ENCODE measurements around the gene SPPL2C.

SPPL2C gene

DNA sequence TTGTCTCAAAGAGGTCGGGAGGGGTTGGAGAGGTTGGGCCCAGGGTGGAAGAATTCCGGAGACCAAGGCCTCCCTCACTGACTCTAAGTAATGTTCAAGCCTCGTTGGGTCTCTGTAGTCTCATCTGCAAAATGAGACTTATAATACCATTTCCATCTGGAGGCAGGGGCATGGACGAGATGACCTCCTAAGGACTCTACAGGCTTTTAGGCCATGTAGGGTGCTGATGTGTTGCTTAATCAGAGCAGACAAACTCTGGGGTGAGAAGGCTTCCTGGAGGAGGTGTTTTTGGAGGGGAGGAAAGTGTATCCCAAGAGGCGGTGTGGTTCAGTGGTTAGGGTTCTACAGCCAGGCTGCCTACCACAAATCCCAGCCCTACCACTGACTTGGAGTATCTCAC is 3.1 kb downstream of the SPPL2C start:
- H3K27me3 ChIP-seq (ENCODE audit: insufficient read depth, low read depth): peaks cover 6% of the 10 kb centered on the region; the same call in 1 of the 2 replicates
- H3K27ac ChIP-seq: no peak overlapping the region
- TF ChIP-seq, protein P1, sequence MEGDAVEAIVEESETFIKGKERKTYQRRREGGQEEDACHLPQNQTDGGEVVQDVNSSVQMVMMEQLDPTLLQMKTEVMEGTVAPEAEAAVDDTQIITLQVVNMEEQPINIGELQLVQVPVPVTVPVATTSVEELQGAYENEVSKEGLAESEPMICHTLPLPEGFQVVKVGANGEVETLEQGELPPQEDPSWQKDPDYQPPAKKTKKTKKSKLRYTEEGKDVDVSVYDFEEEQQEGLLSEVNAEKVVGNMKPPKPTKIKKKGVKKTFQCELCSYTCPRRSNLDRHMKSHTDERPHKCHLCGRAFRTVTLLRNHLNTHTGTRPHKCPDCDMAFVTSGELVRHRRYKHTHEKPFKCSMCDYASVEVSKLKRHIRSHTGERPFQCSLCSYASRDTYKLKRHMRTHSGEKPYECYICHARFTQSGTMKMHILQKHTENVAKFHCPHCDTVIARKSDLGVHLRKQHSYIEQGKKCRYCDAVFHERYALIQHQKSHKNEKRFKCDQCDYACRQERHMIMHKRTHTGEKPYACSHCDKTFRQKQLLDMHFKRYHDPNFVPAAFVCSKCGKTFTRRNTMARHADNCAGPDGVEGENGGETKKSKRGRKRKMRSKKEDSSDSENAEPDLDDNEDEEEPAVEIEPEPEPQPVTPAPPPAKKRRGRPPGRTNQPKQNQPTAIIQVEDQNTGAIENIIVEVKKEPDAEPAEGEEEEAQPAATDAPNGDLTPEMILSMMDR (conservative IDR thresholded peaks at IDR 0.05; ENCODE audit: low read depth, low read length): no peak
- H3K4me2 ChIP-seq: no peak overlapping the region
- no peak overlapping the region for H3K9ac ChIP-seq
- H3K4me1 ChIP-seq (ENCODE audit: low read depth, poor library complexity, severe bottlenecking): no peaks in the 10 kb centered on the region
- no peak overlapping the region for H3K4me3 ChIP-seq (IDR thresholded peaks at IDR 0.05; ENCODE audit: insufficient read depth, low read depth, low read length)
- no peak overlapping the region for H2AFZ ChIP-seq (ENCODE audit: low read depth)
- no peaks in the 10 kb centered on the region for H3K79me2 ChIP-seq (ENCODE audit: insufficient read depth, low read depth)
- no peaks in the 10 kb centered on the region for H4K20me1 ChIP-seq (ENCODE audit: insufficient read depth)
- no peaks in the 10 kb centered on the region for H3K36me3 ChIP-seq (ENCODE audit: insufficient read depth)

DNA sequence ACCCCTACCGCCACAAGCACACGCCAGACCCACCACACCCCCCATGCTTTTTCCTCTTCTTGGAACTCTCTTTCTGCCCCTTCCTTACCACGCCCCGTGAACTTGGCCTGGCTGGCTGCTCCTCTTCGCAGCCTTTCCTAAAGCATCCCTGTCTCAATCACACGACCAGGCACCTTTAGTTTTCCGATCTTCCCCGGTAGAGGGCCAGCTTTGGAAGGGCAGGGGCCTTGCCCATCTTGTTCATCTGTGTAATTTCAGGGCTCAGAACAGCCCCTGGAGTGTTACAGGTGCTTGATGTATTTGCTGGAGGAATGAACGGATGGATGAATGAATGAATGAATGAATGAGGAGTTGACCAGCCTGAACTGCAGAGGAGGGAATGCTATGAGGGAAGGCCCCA is 3.7 kb downstream of the SPPL2C start:
- peaks cover 6% of the 10 kb centered on the region; the same call in 1 of the 2 replicates for H3K27me3 ChIP-seq (ENCODE audit: insufficient read depth, low read depth)
- H2AFZ ChIP-seq (ENCODE audit: low read depth): no peak overlapping the region
- no peaks in the 10 kb centered on the region for H3K79me2 ChIP-seq (ENCODE audit: insufficient read depth, low read depth)
- no peaks in the 10 kb centered on the region for H3K36me3 ChIP-seq (ENCODE audit: insufficient read depth)
- TF ChIP-seq, protein P1 (conservative IDR thresholded peaks at IDR 0.05; ENCODE audit: low read depth, low read length): no peak
- H3K9ac ChIP-seq: no peak overlapping the region
- H3K27ac ChIP-seq: no peak overlapping the region
- H4K20me1 ChIP-seq (ENCODE audit: insufficient read depth): no peaks in the 10 kb centered on the region
- H3K4me1 ChIP-seq (ENCODE audit: low read depth, poor library complexity, severe bottlenecking): no peaks in the 10 kb centered on the region
- no peak overlapping the region for H3K4me3 ChIP-seq (IDR thresholded peaks at IDR 0.05; ENCODE audit: insufficient read depth, low read depth, low read length)
- no peak overlapping the region for H3K4me2 ChIP-seq

DNA sequence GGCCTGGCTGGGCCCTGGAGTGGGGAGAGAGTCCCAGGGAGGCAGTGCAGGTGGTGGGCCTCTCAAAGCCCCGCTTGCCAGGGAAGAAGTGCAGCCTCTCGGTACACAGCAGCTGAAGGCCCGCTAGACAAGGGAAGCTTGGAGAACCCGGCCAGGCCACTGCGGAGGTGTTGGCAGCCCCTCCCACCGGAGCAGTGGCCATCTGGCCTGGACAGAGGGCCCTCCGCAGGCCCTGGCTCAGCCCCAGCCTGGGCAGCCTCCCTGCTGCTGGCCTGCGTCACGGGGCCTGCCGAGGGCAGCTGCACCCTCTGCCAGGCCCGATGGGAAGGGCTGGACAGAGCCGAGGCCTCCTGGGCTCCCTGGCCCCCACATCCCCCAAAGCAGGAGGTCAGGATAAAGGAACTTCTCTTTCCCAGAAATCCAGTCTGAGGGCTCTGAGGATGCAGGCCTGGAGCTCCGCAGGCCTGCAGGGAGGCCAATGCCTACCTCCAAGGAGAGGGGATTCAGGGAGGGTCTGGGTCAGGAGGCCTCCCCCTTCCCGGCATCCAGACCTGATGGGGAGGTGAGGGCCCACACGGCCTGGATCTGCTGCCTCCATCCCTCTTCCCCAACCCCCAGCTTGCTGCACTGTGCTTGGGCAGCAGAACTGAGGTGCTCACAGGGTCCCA is 4.3 kb downstream of the SPPL2C start:
- Histone ChIP-seq H3K4me2 (no peak overlapping the region), H3K27me3 (ENCODE audit: insufficient read depth, low read depth) (peaks cover 6% of the 10 kb centered on the region; the same call in 1 of the 2 replicates), H3K79me2 (ENCODE audit: insufficient read depth, low read depth) (no peaks in the 10 kb centered on the region), H3K27ac (no peak overlapping the region), H3K9ac (no peak overlapping the region), H4K20me1 (ENCODE audit: insufficient read depth) (no peaks in the 10 kb centered on the region), H2AFZ (ENCODE audit: low read depth) (no peak overlapping the region), H3K36me3 (ENCODE audit: insufficient read depth) (no peaks in the 10 kb centered on the region), H3K4me1 (ENCODE audit: low read depth, poor library complexity, severe bottlenecking) (no peaks in the 10 kb centered on the region), H3K4me3 (IDR thresholded peaks at IDR 0.05; ENCODE audit: insufficient read depth, low read depth, low read length) (no peak overlapping the region)
- TF ChIP-seq, protein P1 (conservative IDR thresholded peaks at IDR 0.05; ENCODE audit: low read depth, low read length): no peak

DNA sequence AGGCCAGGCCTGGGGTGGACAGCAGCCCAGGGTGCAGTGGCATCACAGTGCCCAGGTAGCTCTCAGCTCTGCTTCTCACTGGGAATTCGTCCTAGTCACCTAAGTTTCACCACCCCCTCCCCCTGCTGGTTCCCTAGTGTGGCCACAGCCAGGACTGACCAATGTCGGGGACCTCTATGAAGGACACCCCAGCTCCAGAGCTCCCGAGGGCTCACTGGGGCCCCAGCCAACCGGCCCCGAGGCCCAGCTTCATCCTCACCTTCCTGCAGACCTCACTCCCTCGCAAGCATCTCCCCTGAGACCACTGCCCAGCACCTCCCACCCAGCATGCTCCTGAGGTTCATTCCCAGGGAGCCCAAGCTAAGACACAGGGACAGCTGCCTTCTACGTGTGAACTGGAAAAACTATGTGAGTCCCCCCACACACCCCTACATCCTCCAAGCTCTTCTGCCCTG is 4.9 kb downstream of the SPPL2C start:
- no peak overlapping the region for H3K27ac ChIP-seq
- H3K4me3 ChIP-seq (IDR thresholded peaks at IDR 0.05; ENCODE audit: insufficient read depth, low read depth, low read length): no peak overlapping the region
- H3K9ac ChIP-seq: no peak overlapping the region
- H4K20me1 ChIP-seq (ENCODE audit: insufficient read depth): no peaks in the 10 kb centered on the region
- no peak overlapping the region for H2AFZ ChIP-seq (ENCODE audit: low read depth)
- no peak overlapping the region for H3K4me2 ChIP-seq
- peaks cover 6% of the 10 kb centered on the region; the same call in 1 of the 2 replicates for H3K27me3 ChIP-seq (ENCODE audit: insufficient read depth, low read depth)
- TF ChIP-seq, protein P1 (conservative IDR thresholded peaks at IDR 0.05; ENCODE audit: low read depth, low read length): no peak
- no peaks in the 10 kb centered on the region for H3K36me3 ChIP-seq (ENCODE audit: insufficient read depth)
- no peaks in the 10 kb centered on the region for H3K79me2 ChIP-seq (ENCODE audit: insufficient read depth, low read depth)
- H3K4me1 ChIP-seq (ENCODE audit: low read depth, poor library complexity, severe bottlenecking): no peaks in the 10 kb centered on the region

Measured in KMS-11 (cell line).